Astrocyte (in vitro differentiated cells and primary cell): ENCODE measurements around the gene CAPN9. TPM values are rescaled to one million over a fixed set of nuclear protein-coding genes. Genes with fewer than 3 reads are reported as not detected.
"Not testable (repeated sequence)": the region's sequence is repeated elsewhere in the genome, so short reads cannot be mapped to it uniquely, and the experiment has no call there.

Experiments used
- DNase-seq: peaks from one replicate; pipeline ENCODE4 v3.0.0-alpha.2; 2010; ENCODE audit warnings: low read depth
- FAIRE-seq: peaks from 2 replicates; lab custom pipeline; 2011; peaks lifted over from hg19 to GRCh38; lab: Jason Lieb, UNC
- H2AFZ ChIP-seq: 2 replicates; pipeline ENCODE4 v1.6.0; 2012; ENCODE audit warnings: low read depth, low read length, inconsistent platforms
- H3K27ac ChIP-seq: 2 replicates; pipeline ENCODE4 v1.5.1; 2011; ENCODE audit warnings: low read depth, low read length, inconsistent platforms
- H3K27me3 ChIP-seq: 2 replicates; pipeline ENCODE4 v1.6.0; 2011; ENCODE audit warnings: low read length, inconsistent platforms; ENCODE audit not compliant: insufficient read depth
- H3K36me3 ChIP-seq: 2 replicates; pipeline ENCODE4 v1.5.1; 2011; ENCODE audit warnings: low read length, inconsistent platforms; ENCODE audit not compliant: insufficient read depth
- H3K4me1 ChIP-seq: 2 replicates; pipeline ENCODE4 v1.5.1; 2011; ENCODE audit warnings: low read length, inconsistent platforms; ENCODE audit not compliant: insufficient read depth
- H3K4me2 ChIP-seq: 2 replicates; pipeline ENCODE4 v1.6.0; 2012; ENCODE audit warnings: low read length, inconsistent platforms
- H3K4me3 ChIP-seq: 2 replicates; pipeline ENCODE4 v1.5.1; 2011; ENCODE audit warnings: low read depth, mild to moderate bottlenecking, low read length, inconsistent platforms; ENCODE audit not compliant: insufficient read depth
- H3K79me2 ChIP-seq: 2 replicates; pipeline ENCODE4 v1.6.0; 2012; ENCODE audit warnings: mild to moderate bottlenecking, low read length, inconsistent platforms; ENCODE audit not compliant: insufficient read depth
- H3K9ac ChIP-seq: 2 replicates; pipeline ENCODE4 v1.6.0; 2012; ENCODE audit warnings: mild to moderate bottlenecking, low read length, inconsistent platforms
- H3K9me3 ChIP-seq: 2 replicates; pipeline ENCODE4 v1.5.1; 2012; ENCODE audit warnings: low read depth, mild to moderate bottlenecking, low read length, inconsistent platforms; ENCODE audit not compliant: insufficient read depth
- H4K20me1 ChIP-seq: 2 replicates; pipeline ENCODE4 v1.6.0; 2012; ENCODE audit warnings: low read length, inconsistent platforms; ENCODE audit not compliant: insufficient read depth
- H3K27ac Mint-ChIP-seq: one replicate; pipeline ENCODE4 v1.8.0; 2021; ENCODE audit warnings: mild to moderate bottlenecking, mixed read lengths; ENCODE audit not compliant: unreplicated experiment
- H3K27me3 Mint-ChIP-seq: one replicate; pipeline ENCODE4 v1.8.0; 2021; ENCODE audit warnings: low read depth, mixed read lengths; ENCODE audit not compliant: unreplicated experiment
- H3K36me3 Mint-ChIP-seq: one replicate; pipeline ENCODE4 v1.8.0; 2021; ENCODE audit warnings: low read depth, mixed read lengths; ENCODE audit not compliant: unreplicated experiment
- H3K4me1 Mint-ChIP-seq: one replicate; pipeline ENCODE4 v1.8.0; 2021; ENCODE audit warnings: low read depth, mixed read lengths; ENCODE audit not compliant: unreplicated experiment
- H3K4me3 Mint-ChIP-seq: one replicate; pipeline ENCODE4 v1.8.0; 2021; ENCODE audit warnings: mild to moderate bottlenecking, moderate library complexity, mixed read lengths; ENCODE audit not compliant: unreplicated experiment
- H3K9me3 Mint-ChIP-seq: one replicate; pipeline ENCODE4 v1.8.0; 2021; ENCODE audit warnings: mild to moderate bottlenecking, mixed read lengths; ENCODE audit not compliant: unreplicated experiment
- EZH2 ChIP-seq: IDR thresholded peaks from 2 replicates; pipeline ENCODE4 v1.6.1; 2012; ENCODE audit warnings: mild to moderate bottlenecking, low read length, inconsistent platforms; ENCODE audit not compliant: insufficient read depth
- total RNA-seq: library from RNA; stranded (reverse); gene quantifications from 2 replicates; pipeline ENCODE4 v1.2.1, GENCODE V29; 2021
- TF ChIP-seq, protein P1 (sequence below): IDR thresholded peaks from 2 replicates; pipeline ENCODE4 v1.5.1; 2011; ENCODE audit warnings: low read depth, mild to moderate bottlenecking, inconsistent platforms, low read length, moderate library complexity; ENCODE audit not compliant: insufficient read depth

CAPN9 gene
- total RNA-seq, 1 donor from 2014 or later = not detected

- no peak for TF ChIP-seq EZH2
- TF ChIP-seq, protein P1, sequence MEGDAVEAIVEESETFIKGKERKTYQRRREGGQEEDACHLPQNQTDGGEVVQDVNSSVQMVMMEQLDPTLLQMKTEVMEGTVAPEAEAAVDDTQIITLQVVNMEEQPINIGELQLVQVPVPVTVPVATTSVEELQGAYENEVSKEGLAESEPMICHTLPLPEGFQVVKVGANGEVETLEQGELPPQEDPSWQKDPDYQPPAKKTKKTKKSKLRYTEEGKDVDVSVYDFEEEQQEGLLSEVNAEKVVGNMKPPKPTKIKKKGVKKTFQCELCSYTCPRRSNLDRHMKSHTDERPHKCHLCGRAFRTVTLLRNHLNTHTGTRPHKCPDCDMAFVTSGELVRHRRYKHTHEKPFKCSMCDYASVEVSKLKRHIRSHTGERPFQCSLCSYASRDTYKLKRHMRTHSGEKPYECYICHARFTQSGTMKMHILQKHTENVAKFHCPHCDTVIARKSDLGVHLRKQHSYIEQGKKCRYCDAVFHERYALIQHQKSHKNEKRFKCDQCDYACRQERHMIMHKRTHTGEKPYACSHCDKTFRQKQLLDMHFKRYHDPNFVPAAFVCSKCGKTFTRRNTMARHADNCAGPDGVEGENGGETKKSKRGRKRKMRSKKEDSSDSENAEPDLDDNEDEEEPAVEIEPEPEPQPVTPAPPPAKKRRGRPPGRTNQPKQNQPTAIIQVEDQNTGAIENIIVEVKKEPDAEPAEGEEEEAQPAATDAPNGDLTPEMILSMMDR = no peak
- Histone ChIP-seq H3K27me3 (no peaks in the 10 kb centered on the region), H3K79me2 (no peaks in the 10 kb centered on the region), H3K36me3 (no peaks in the 10 kb centered on the region), H3K9me3 (peaks cover 2% of the 10 kb centered on the region), H2AFZ (no peak overlapping the region), H3K4me2 (no peak overlapping the region), H4K20me1 (no peaks in the 10 kb centered on the region), H3K4me3 (no peak overlapping the region), H3K9ac (no peak overlapping the region), H3K27ac (no peak overlapping the region), H3K4me1 (no peaks in the 10 kb centered on the region)
- DNase-seq (no peak), FAIRE-seq (no peak)
- Mint-ChIP-seq H3K4me1 (peaks cover 7% of the 10 kb centered on the region), H3K4me3 (no peak overlapping the region), H3K36me3 (no peaks in the 10 kb centered on the region), H3K27ac (no peak overlapping the region), H3K9me3 (peaks cover 11% of the 10 kb centered on the region), H3K27me3 (peaks cover 21% of the 10 kb centered on the region)
Measured at GRCh38 chr1:230761443-230762167, 14.4 kb downstream of the CAPN9 start.

- no peak overlapping the region for H2AFZ ChIP-seq
- no peaks in the 10 kb centered on the region for H3K36me3 ChIP-seq
- Mint-ChIP-seq H3K9me3 (peaks cover 11% of the 10 kb centered on the region), H3K36me3 (no peaks in the 10 kb centered on the region), H3K27ac (no peak overlapping the region), H3K4me1 (peaks cover 2% of the 10 kb centered on the region), H3K27me3 (peaks cover 14% of the 10 kb centered on the region), H3K4me3 (no peak overlapping the region)
- FAIRE-seq = no peak
- H3K4me2 ChIP-seq = no peak overlapping the region
- H3K4me3 ChIP-seq = no peak overlapping the region
- no peak overlapping the region for H3K9ac ChIP-seq
- no peak overlapping the region for H3K27ac ChIP-seq
- H3K4me1 ChIP-seq = no peaks in the 10 kb centered on the region
- no peak for DNase-seq
- H4K20me1 ChIP-seq = no peaks in the 10 kb centered on the region
- TF ChIP-seq EZH2 = no peak
- TF ChIP-seq, protein P1 = no peak
- no peaks in the 10 kb centered on the region for H3K79me2 ChIP-seq
- no peaks in the 10 kb centered on the region for H3K27me3 ChIP-seq
- peaks cover 2% of the 10 kb centered on the region for H3K9me3 ChIP-seq
Measured at GRCh38 chr1:230763927-230764591, 16.9 kb downstream of the CAPN9 start.

DNA sequence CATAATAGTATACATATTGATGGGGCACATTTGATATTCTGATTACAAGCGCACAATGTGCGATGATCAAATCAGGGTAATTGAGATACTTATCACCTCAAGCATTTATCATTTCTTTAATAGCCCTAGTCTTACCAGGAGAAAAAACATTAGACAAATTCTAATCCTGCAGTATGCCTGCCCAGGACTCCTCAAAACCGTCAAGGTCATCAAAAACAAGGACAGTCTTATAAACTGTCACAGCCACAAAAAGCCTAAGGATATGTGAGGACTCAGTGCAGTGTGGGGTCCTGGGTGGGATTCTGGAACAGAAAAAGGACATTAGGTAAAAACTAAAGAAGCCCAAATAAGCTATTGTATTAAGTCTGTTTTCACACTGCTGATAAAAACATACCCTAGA, 19.1 kb downstream of the CAPN9 start:
- H3K4me3 Mint-ChIP-seq = no peak overlapping the region
- Histone ChIP-seq H2AFZ (no peak overlapping the region), H3K9me3 (peaks cover 2% of the 10 kb centered on the region), H3K4me2 (no peak overlapping the region), H3K27ac (no peak overlapping the region), H3K9ac (no peak overlapping the region), H3K27me3 (no peaks in the 10 kb centered on the region), H3K36me3 (no peaks in the 10 kb centered on the region), H3K4me3 (no peak overlapping the region), H3K79me2 (no peaks in the 10 kb centered on the region), H3K4me1 (no peaks in the 10 kb centered on the region), H4K20me1 (no peaks in the 10 kb centered on the region)
- FAIRE-seq (no peak), DNase-seq (no peak)
- no peaks in the 10 kb centered on the region for H3K4me1 Mint-ChIP-seq
- H3K36me3 Mint-ChIP-seq = peaks cover 4% of the 10 kb centered on the region
- H3K27me3 Mint-ChIP-seq = peaks cover 18% of the 10 kb centered on the region
- H3K9me3 Mint-ChIP-seq = peaks cover 21% of the 10 kb centered on the region
- TF ChIP-seq EZH2 = no peak
- TF ChIP-seq, protein P1 = no peak
- H3K27ac Mint-ChIP-seq = no peak overlapping the region

GRCh38 chr1:230767859-230768612, 20.8 kb downstream of the CAPN9 start:
- H3K4me1 Mint-ChIP-seq, H3K9me3 ChIP-seq, H3K79me2 ChIP-seq, H3K4me3 ChIP-seq, H4K20me1 ChIP-seq, H3K4me3 Mint-ChIP-seq, DNase-seq, H3K27me3 Mint-ChIP-seq, FAIRE-seq, H3K36me3 Mint-ChIP-seq, H3K27ac ChIP-seq, H3K27ac Mint-ChIP-seq, H3K4me1 ChIP-seq, H3K4me2 ChIP-seq, H3K36me3 ChIP-seq, H2AFZ ChIP-seq, H3K9ac ChIP-seq, H3K27me3 ChIP-seq: not testable (repeated sequence)
- H3K9me3 Mint-ChIP-seq = peaks cover 21% of the 10 kb centered on the region
